ENCODE measurements around the gene KRT35.
"Not testable (repeated sequence)": the region's sequence is repeated elsewhere in the genome, so short reads cannot be mapped to it uniquely, and the experiment has no call there.

KRT35 gene

GRCh38 chr17:41452281-41452680, 28.7 kb downstream of the KRT35 start:
- no peak for DNase-seq

GRCh38 chr17:41451154-41451728, 29.7 kb downstream of the KRT35 start:
- no peak for DNase-seq

GRCh38 chr17:41449008-41449407, 31.9 kb downstream of the KRT35 start:
- no peak for DNase-seq

- no peak for DNase-seq
Measured at GRCh38 chr17:41448506-41448905, 32.4 kb downstream of the KRT35 start.

GRCh38 chr17:41446806-41447205, 34.1 kb downstream of the KRT35 start:
- no peak for DNase-seq

- no peak for DNase-seq
Measured at GRCh38 chr17:41444640-41445039, 36.3 kb downstream of the KRT35 start.

- no peak for DNase-seq
Measured at GRCh38 chr17:41444186-41444585, 36.8 kb downstream of the KRT35 start.

- DNase-seq, result no peak
Measured at GRCh38 chr17:41442739-41443138, 38.2 kb downstream of the KRT35 start.

- no peak for DNase-seq
Measured at GRCh38 chr17:41440531-41441033, 40.4 kb downstream of the KRT35 start, which contains the start of gene KRT38. TSS of gene KRT38 (minus strand) at chr17:41440983. CDS start at chr17:41440921, 62 bp downstream.

GRCh38 chr17:41439375-41439774, 41.6 kb downstream of the KRT35 start:
- DNase-seq, result no peak

GRCh38 chr17:41437769-41438168, 43.2 kb downstream of the KRT35 start:
- DNase-seq, result no peak

GRCh38 chr17:41437254-41437653, 43.7 kb downstream of the KRT35 start:
- no peak for DNase-seq

- DNase-seq, result no peak
Measured at GRCh38 chr17:41434415-41434814, 46.5 kb downstream of the KRT35 start.

- DNase-seq, result peak; percentile 26
Measured at GRCh38 chr17:41434005-41434404, 46.9 kb downstream of the KRT35 start.

- DNase-seq, result no peak
Measured at GRCh38 chr17:41433586-41433985, 47.4 kb downstream of the KRT35 start.

GRCh38 chr17:41430376-41430775, 50.6 kb downstream of the KRT35 start:
- DNase-seq, result not testable (repeated sequence)

GRCh38 chr17:41429667-41430066, 51.3 kb downstream of the KRT35 start:
- no peak for DNase-seq

- DNase-seq, result no peak
Measured at GRCh38 chr17:41428591-41429291, 52.2 kb downstream of the KRT35 start.

All from NCI-H2029 (cell line).